Amniotic epithelial cell (primary cell): ENCODE results near the gene JUND.
A peak's percentile ranks its signal among the peaks of the same experiment; 100 is the strongest.
"Not testable (repeated sequence)": the region's sequence is repeated elsewhere in the genome, so short reads cannot be mapped to it uniquely, and the experiment has no call there.

Source experiments
- DNase-seq: peaks from one replicate; pipeline ENCODE4 v3.0.0-alpha.2; 2010; ENCODE audit warnings: low read depth

The JUND gene

GRCh38 chr19:18281082-18282020 is at the start of gene JUND:
TSS of gene JUND (minus strand) at chr19:18281622. CDS start at chr19:18281484, 138 bp downstream.
- DNase-seq: peak; percentile 95

DNA sequence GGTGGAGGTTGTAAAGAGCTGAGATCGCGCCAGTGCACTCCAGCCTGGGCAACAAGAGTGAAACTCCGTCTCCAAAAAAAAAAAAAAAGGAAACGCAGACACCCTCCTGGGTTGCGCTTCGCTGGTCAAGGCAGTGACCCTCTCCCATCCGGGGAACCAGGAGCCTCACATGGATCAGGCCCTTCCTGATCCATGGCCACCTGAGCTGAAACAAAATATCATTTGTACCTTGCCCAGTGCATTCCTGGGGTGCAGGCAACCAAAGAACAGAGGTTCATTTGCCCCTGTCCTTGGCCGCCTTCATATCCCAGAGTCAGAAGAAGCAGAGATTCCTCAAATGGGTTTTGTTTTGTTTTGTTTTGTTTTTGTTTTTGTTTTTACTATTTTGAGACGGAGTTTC is 49.4 kb upstream of the JUND start:
- no peak for DNase-seq

DNA sequence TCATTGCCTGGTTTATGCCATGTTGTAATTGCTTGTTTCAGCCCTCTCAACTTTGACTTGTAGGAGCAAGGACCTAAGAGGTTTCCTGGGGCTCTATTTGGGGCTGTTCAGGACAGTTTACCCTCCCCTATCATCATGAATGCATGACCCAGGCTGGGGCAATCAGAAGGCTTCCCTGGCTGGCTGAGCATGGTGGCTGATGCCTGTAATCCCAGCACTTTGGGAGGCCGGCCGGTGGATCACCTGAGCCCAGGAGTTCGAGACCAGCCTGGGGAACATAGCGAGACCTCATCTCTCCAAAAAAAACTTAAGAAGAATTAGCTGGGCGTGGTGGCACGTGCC is 47.6 kb upstream of the JUND start:
- DNase-seq: no peak

GRCh38 chr19:18328340-18329034 is 47.1 kb upstream of the JUND start:
- DNase-seq: peak; percentile 98

DNA sequence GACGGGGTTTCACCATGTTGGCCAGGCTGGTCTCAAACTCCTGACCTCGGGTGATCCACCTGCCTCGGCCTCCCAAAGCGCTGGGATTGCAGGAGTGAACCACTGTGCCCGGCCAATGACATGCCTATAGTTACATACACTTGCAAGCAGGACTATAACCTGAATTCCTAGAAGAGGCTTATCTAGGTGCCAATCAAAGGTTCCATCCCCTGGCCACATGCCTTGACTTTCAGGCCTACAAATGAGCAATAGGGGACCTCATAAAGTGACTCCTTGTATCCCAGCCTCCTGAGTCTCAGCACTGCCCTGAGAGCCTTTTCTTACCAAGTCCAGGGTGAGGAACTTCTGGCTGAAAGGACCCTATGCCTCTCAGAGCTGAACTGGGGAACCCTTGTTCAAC is 45.4 kb upstream of the JUND start:
- DNase-seq: no peak

DNA sequence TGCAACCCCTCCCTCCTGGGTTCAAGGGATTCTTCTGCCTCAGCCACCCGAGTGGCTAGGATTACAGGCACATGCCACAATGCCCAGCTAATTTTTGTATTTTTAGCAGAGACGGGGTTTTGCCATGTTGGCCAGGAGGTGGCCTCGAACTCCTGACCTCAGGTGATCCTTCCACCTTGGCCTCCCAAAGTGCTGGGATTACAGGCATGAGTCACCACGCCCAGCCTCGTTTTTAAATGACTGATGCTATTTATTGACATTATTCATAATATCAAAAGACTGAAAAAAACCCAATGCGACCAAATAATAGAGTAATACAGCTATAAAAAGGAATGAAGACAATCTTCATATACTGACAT is 42.9 kb upstream of the JUND start:
- not testable (repeated sequence) for DNase-seq

DNA sequence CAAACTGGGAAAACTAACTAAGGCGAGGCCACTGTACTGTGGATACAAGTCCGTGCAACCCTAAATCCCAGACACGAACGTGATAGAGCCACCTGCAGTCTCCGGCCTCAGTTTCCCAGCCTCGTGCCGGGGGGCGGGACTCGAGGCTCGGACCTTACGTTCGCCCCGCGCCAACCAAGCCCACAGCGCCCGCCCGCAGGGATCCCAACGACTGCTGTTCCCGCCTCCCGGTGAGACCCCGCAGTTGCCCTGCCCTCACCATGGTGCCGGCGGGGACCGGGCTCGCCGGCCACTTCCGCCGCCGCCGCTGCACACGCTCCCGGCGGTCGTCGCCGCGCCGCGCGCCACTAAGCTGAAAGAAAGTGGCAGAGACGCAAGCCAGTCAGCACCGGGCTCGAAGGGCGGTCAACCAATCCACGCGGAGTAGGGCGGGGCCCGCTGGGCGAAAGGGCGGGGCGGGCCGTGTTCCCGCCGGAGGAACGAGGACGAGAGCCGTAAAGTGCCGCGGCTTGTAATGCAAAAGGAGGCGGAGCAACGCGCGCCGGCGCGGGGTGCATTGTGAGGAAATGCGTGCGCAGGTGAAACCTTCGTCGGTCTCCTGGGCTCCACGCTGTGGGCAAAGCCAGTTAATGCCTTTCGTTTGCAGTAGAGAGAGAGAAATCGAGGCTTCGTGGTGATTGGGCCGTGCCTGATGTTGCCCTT is 41.5 kb upstream of the JUND start, which contains the start of gene LSM4:
LSM4 (minus strand) TSS at position 318 of the 702 bp plus-strand sequence; CDS start at position 262, 56 bp downstream.
- DNase-seq: peak; percentile 95

DNA sequence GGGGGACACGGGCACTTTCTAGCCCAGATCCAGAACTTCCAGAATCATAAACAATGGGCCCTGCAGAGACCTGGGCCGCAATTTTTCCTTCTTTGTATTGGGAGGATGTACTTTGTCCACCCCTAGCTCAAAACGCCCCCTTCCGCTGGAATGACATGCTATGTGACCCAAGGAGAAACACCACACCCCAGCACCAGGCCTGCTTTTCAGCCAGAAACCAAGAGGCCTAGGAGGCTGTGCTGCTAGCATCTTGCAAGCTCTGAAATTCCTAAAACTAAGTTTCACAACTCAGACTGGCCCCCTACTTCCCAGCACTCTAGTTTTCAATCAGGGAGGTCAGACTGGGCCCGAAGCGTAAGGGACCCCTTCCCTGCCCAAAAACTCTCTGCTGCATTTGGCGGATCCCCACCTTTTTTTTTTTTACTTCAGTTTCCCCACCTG is 40.9 kb upstream of the JUND start:
- no peak for DNase-seq

- peak; percentile 61 for DNase-seq
Measured at GRCh38 chr19:18321734-18322102, 40.3 kb upstream of the JUND start.

GRCh38 chr19:18320865-18321733 is 39.7 kb upstream of the JUND start:
- DNase-seq: no peak

GRCh38 chr19:18319591-18320135 is 38.2 kb upstream of the JUND start:
- DNase-seq: no peak

- DNase-seq: no peak
Measured at GRCh38 chr19:18317961-18318800, 36.8 kb upstream of the JUND start.

DNA sequence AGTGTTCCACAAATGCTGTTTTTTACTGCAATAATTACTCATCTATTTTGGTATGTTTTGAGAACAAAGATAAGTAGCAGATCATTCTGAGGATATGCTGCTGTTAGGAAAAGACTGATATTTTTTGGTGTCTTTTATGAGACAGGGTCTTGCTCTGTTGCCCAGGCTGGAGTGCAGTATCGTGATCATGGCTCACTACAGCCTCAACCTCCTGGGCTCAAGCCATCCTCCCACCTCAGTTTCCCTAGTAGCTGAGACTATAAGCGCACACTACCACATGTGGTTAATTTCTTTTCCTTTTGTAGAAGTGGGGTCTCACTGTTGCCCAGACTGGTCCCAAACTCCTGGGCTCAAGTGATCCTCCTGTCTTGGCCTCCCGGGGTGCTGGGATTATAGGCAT is 32.0 kb upstream of the JUND start:
- DNase-seq: no peak

DNA sequence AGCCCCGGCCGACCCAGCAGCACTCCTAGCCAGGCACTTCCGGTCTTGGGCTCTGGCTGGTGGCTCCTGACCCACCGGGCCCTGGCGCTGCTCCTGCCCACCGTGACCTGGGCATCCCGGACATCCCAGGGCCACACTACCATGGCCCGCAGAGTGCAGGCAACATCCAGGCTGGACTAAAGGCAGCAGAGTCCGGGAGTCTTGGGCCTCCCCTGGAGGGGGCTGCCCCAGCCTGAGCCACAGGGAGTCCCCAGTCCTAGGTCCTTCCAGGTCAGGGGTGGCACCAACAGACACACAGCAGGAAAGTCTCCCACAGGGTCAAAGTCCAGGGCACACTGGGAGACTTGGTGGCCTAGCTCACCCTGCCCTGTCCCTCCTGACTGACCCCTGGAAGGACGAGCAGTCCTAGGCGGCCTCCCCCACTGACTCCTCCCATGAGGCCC is 30.7 kb upstream of the JUND start:
- DNase-seq: no peak

DNA sequence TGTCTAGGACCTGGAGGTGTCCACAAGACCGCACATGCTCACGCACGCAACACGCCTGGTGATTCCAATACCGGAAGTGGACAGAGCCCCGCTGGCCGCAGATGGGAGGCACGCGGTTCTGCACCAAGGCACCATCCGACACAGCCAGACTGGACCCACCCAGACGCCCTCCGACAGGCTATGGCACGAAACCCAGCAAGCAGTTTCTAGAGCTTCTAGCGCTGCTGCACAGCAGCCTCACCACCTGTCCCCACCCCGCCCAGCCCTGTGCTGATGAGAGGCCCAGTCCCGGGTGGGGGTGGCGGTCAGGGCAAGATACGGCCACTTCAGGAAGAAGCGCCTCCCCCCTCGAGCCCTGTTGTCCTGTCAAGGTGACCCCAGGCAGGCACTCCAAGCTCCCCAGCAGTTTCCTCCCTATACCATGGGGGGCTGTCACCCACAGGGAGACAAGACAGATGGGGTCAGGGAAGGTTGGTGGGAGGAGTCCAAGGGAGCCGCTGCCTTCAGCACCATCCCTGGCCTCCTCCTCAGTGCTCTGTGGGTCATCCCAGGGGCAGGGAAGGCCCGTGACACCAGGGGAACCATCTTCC is 30.2 kb upstream of the JUND start:
- DNase-seq: no peak

DNA sequence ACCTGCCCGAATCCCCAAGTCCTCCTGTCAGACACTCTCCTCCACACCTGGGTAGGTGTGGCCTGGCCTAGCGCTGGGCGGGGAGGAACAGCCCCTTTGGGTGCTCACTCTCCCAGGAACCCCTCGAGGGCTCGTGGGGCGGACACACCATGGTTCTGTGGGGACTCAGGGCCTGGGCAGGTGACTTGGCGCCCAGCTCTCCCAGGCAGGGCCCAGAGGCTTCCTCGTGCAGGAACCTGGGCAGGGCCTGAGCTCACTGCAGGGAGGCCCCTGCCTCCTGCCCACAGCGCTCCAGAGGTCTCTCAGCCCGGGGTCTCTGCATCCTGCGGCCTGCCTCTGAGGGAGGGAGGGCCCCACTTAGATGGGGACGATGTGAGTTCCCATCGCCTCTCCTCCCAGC is 29.5 kb upstream of the JUND start:
- no peak for DNase-seq

DNA sequence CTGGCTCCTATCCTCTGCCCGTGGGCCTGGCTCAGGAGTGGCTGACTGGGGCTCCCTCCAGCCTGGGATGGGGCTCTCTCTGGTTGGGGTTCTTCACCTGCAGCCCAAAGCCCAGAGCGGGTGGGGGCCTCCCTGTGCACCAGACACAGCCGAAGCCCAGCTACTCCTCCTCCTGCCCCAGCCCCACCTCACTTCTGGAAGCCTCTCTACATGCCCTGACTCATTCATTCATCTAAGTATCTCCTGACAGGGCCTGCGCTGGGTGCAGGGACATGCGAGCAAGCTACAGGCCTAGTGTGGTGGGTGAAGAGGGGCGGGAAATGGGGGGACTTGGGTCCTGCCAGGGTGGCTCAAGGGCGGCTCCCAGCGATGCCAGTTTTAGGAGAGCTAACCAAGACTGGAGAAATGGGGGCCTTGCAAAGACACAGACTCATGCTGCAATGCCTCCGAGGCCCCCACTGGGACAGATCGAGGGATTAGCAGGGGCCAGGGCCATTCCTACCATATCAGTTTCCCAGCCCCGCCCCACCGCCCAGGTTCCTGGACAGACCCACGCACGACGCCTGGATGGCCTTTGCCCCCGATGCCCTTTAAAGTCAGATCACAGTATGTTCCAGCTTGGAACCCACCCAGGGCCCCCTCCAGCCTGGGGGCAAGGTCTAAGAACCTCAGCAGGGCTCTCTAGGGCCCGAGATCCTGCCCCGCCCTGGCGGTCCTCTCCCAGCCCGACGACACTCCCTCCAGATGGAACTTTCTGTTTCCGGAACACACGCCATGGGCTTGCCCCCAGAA is 28.9 kb upstream of the JUND start:
- no peak for DNase-seq

DNA sequence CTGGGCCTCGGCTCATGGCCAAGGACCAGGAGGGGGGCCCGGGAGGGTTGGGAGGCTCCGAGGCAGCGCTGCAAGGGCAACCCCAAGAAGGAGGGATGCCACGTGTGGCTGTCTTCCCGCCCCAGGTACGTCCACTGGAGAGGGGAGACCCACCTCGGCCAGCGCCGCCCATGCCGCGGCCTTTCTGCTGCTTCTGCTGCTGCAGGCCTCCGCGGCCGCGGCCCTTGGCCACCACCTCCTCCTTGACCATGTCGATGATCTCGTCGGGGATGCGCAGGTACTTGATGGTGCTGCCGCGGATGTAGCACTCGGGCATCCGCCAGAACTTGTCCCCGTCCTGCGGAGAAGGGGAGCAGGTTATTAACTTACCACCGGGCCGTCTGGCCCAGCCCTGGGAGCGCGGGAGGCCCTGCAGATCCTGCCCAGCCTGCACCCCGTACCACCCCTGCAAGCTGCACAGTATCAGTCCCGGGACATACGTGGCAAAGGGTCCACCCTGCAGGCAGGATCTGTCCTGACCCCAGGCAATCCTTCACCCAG is 28.2 kb upstream of the JUND start:
- no peak for DNase-seq

DNA sequence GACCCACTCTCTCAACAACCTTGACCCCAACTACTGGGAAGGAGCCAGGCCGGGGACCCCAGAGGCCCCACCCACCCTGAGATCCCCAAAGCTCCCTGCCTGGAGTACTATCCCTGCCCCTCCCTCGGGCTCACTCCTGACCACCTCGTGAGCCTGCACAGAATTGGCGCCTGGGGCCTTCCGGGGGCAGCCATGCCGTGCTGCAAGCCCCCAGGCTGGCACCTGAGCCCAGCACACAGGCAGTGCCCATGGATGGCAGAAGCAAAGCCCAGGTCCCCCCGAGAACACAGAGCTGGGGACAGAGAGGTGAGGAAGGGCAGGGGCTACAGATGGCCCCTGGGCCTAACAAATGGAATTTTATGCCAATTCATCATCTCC is 27.5 kb upstream of the JUND start:
- no peak for DNase-seq
